Esophagus muscularis mucosa (tissue), 4 donors: ENCODE measurements around the gene TRPV6. TPM values are rescaled to one million over a fixed set of nuclear protein-coding genes. Genes with fewer than 3 reads are reported as not detected.

Experiments
- DNase-seq: peaks from one replicate; pipeline ENCODE4 v3.0.0-alpha.2; 2017; ENCODE audit errors: extremely low spot score
- H3K27ac ChIP-seq, 4 donors: fragments of 200-600 bp; sonication (generic); replicated peaks in 1 of 4; 1 replicate in 3 of 4; 2 replicates in 1 of 4; pipeline ENCODE4 v1.5.1; 2016 to 2019; ENCODE audit warnings: mild to moderate bottlenecking in 1 of 4
- H3K27me3 ChIP-seq, 4 donors: fragments of 200-600 bp; sonication (generic); one replicate each; pipeline versions ENCODE4 v1.5.1 to v1.6.0; 2016 to 2019
- H3K36me3 ChIP-seq, 4 donors: fragments of 200-600 bp; sonication (generic); one replicate each; pipeline ENCODE4 v1.5.1; 2016 to 2019
- H3K4me1 ChIP-seq, 4 donors: fragments of 200-600 bp; sonication (generic); one replicate each; pipeline ENCODE4 v1.5.1; 2016 to 2019
- H3K4me3 ChIP-seq, 4 donors: fragments of 200-600 bp; sonication (generic); 1 replicate in 2 of 4; 2 replicates in 2 of 4; pipeline ENCODE4 v1.5.1; 2016 to 2019; ENCODE audit warnings: mild to moderate bottlenecking in 4 of 4, moderate library complexity in 1 of 4
- H3K9me3 ChIP-seq, 4 donors: fragments of 200-600 bp; sonication (generic); 1 replicate in 3 of 4; 2 replicates in 1 of 4; pipeline ENCODE4 v1.5.1; 2016 to 2019
- EP300 ChIP-seq: sonication (generic); formaldehyde crosslinking; IDR thresholded peaks from one replicate; pipeline ENCODE4 v1.6.1; 2017; ENCODE audit warnings: antibody characterized with exemption
- POLR2A ChIP-seq: fragments of 450-650 bp; IDR thresholded peaks from one replicate; pipeline ENCODE4 v1.6.1; 2017; ENCODE audit warnings: antibody characterized with exemption, moderate library complexity, mild to moderate bottlenecking, low read depth
- POLR2AphosphoS5 ChIP-seq, 2 donors: sonication (generic); formaldehyde crosslinking; IDR thresholded peaks; one replicate each; pipeline ENCODE4 v1.6.1; 2017; ENCODE audit warnings: antibody characterized with exemption in 2 of 2
- WGBS: methylation state at CpG from one replicate; pipeline ENCODE4 v1.1.5; 2018; 5-methylcytosine and 5-hydroxymethylcytosine counted together
- intact Hi-C: fragments of 100-400 bp; cut with DNase I; formaldehyde crosslinking; loops from one replicate; pipeline ENCODE4 v1.15.1; 2023
- total RNA-seq, 4 donors: library from RNA; depleted of rRNA; stranded (reverse); fragments of >200 nt; gene quantifications; one replicate each; pipeline versions ENCODE4 v1.1.0 to v1.2.1, GENCODE V29; 2016
- TF ChIP-seq, protein P1 (sequence below), 3 experiments: fragments of 200-600 bp in 2 of 3; fragments of 450-650 bp in 1 of 3; sonication (generic) in 2 of 3; IDR thresholded peaks; one replicate each; pipeline ENCODE4 v1.5.1; 2017 to 2019; ENCODE audit warnings: antibody characterized with exemption in 3 of 3, mild to moderate bottlenecking in 2 of 3, moderate library complexity in 1 of 3

TRPV6 gene
- total RNA-seq, 4 donors from 2014 or later = not detected

DNA sequence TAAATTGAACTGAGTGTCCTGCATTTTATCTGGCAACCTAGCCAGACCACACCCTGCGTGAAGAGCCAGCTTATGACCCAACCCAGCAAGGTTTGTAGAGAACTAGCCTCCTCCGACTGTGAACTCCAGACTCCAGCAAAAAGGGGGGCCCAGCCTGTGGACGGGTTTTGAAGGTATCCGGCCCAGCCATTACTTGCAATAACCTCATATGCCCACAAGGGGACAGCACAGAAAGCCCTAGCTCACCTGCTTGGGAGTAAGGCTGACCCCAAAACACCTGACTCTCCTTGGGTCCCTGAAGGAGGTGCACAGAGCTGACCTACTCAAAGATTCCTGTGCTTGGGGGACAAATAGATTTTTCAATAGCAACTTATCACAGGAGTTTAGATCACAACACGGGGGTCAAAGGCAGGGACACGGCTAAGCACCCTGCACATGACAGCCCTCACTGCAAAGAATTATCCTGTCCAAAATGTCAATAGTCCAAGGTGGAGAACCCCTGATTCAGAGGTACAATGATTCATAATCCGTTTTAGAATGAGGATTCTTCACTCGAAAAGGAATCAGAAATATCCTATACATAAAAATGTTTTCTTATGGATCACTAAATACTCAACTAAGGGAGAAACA lies 4.6 kb downstream of the TRPV6 start:
- Histone ChIP-seq H3K9me3 (no peaks in the 10 kb centered on the region), H3K4me1 (no peaks in the 10 kb centered on the region), H3K27me3 (peaks cover 0 to 58% (median 0%) of the 10 kb centered on the region in 4 donors), H3K36me3 (no peaks in the 10 kb centered on the region), H3K4me3 (no peak overlapping the region), H3K27ac (no peak overlapping the region)
- intact Hi-C loops = no loop called here
- no peak for DNase-seq
- 29% methylated on average over 8 of the region's 8 CpGs for WGBS
- TF ChIP-seq, protein P1, sequence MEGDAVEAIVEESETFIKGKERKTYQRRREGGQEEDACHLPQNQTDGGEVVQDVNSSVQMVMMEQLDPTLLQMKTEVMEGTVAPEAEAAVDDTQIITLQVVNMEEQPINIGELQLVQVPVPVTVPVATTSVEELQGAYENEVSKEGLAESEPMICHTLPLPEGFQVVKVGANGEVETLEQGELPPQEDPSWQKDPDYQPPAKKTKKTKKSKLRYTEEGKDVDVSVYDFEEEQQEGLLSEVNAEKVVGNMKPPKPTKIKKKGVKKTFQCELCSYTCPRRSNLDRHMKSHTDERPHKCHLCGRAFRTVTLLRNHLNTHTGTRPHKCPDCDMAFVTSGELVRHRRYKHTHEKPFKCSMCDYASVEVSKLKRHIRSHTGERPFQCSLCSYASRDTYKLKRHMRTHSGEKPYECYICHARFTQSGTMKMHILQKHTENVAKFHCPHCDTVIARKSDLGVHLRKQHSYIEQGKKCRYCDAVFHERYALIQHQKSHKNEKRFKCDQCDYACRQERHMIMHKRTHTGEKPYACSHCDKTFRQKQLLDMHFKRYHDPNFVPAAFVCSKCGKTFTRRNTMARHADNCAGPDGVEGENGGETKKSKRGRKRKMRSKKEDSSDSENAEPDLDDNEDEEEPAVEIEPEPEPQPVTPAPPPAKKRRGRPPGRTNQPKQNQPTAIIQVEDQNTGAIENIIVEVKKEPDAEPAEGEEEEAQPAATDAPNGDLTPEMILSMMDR (IDR thresholded peaks at IDR 0.05) = peak; percentile 19 to 53 (median 36)
- TF ChIP-seq POLR2AphosphoS5 (IDR thresholded peaks at IDR 0.05) (no peak), EP300 (no peak), POLR2A (no peak)

DNA sequence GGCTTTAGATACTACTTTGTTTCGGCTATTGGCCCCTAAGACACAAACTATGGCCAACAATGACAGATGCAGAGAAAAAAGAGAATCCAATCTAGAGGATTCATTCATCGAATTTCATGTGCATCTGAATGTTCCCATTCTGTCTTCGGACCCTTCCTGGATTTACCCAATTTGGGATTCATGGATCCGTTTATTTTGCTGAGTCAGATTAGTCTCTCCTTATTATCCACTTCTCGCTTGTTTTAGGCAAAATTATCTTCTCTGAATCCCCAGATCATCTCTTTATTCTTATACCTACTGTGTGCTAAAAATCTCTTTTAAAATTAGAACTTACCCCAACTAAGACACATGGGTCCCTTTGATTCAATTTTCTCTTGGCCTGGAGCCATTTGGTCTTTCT lies 6.5 kb downstream of the TRPV6 start:
- H3K27me3 ChIP-seq = peaks cover 0 to 44% (median 0%) of the 10 kb centered on the region in 4 donors
- no peaks in the 10 kb centered on the region for H3K9me3 ChIP-seq
- intact Hi-C loops = no loop called here
- TF ChIP-seq POLR2AphosphoS5 (IDR thresholded peaks at IDR 0.05) = no peak
- no peak for TF ChIP-seq EP300
- TF ChIP-seq, protein P1 (IDR thresholded peaks at IDR 0.05) = no peak
- TF ChIP-seq POLR2A = no peak
- DNase-seq = no peak
- no peak overlapping the region for H3K27ac ChIP-seq
- WGBS = 91% methylated on average over 5 of the region's 5 CpGs
- no peaks in the 10 kb centered on the region for H3K4me1 ChIP-seq
- no peaks in the 10 kb centered on the region for H3K36me3 ChIP-seq
- H3K4me3 ChIP-seq = no peak overlapping the region

DNA sequence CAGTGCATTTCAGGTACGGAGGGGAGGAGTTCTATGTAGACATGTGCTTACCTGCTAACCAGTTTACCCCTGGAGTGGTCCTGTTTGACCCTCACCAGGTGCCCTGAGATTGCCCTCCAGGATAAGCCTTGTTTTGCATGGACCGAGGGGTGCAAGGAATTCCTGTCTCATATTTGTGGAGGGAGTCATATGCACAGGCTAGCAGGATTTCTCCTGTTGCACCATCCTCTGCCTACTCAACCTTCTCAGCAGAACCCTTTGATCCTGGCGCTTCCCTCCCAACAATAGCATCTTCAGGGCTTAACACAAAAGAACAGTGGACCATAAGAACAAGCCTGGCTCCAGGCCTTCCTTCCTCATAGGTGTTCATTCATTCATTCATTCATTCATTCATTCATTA lies 7.2 kb downstream of the TRPV6 start:
- TF ChIP-seq POLR2AphosphoS5 (IDR thresholded peaks at IDR 0.05) = no peak
- TF ChIP-seq EP300 = no peak
- no peak for TF ChIP-seq POLR2A
- TF ChIP-seq, protein P1 (IDR thresholded peaks at IDR 0.05) = no peak
- no peaks in the 10 kb centered on the region for H3K4me1 ChIP-seq
- H3K9me3 ChIP-seq = no peaks in the 10 kb centered on the region
- no peak overlapping the region for H3K27ac ChIP-seq
- DNase-seq = no peak
- H3K27me3 ChIP-seq = peaks cover 0 to 37% (median 0%) of the 10 kb centered on the region in 4 donors
- no peak overlapping the region for H3K4me3 ChIP-seq
- no peaks in the 10 kb centered on the region for H3K36me3 ChIP-seq
- intact Hi-C loops = no loop called here
- WGBS = 74% methylated on average over 3 of the region's 3 CpGs

DNA sequence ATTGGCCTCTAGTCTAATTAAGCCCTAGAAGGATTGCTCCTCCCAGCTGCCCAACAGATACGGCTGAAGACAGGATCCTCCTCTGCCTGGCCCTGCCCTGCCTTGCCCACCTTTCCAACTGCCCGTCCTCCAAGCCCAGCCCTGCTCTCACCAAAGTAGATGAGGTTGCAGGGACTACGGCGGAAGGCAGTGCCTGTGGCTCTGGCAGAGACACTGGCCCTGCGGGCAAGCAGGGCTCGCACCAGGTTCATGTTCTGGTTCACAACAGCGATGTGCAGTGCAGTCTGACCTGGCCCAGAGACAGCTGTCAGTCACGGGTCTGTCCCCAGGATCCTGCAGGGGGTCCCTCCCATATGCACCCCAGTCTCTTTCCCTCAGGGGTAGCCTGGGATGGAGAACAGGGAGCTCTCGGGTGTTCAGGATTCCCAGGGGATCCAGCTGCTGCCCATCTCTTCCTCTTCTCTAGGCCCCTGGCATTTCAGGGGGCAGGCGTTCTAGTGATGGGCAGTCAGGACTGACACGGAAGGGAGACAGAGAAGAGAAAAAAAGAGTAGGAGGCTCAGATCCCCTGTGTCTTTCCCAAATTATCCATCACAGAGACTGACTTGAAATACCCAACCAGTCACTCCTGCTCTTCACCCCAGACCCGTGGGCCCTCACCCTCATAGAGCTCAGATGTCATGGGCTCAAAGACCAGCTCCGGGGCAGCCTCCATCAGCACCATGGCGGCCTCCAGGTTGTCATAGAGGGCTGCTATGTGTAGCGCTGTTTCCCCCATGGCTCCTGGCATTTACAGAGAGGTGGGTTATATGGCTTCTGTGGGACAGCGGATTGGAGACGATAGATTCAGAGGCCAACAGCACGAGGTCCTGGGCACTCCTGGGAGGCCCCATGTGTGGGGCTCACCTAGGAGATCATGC lies 8.3 kb downstream of the TRPV6 start:
- 81% methylated on average over 18 of the region's 18 CpGs for WGBS
- Histone ChIP-seq H3K27ac (no peak overlapping the region), H3K27me3 (peaks cover 0 to 34% (median 0%) of the 10 kb centered on the region in 4 donors), H3K9me3 (no peaks in the 10 kb centered on the region), H3K36me3 (no peaks in the 10 kb centered on the region), H3K4me3 (no peak overlapping the region), H3K4me1 (no peaks in the 10 kb centered on the region)
- no peak for TF ChIP-seq POLR2AphosphoS5 (IDR thresholded peaks at IDR 0.05)
- TF ChIP-seq, protein P1 (IDR thresholded peaks at IDR 0.05) = no peak
- no peak for TF ChIP-seq EP300
- no peak for TF ChIP-seq POLR2A
- no peak for DNase-seq
- intact Hi-C loops = no loop called here
